Pulmonary artery endothelial cell (primary cell): ENCODE measurements around the gene ZNF483. TPM values are rescaled to one million over a fixed set of nuclear protein-coding genes. Genes with fewer than 3 reads are reported as not detected.
"Not testable (repeated sequence)": the region's sequence is repeated elsewhere in the genome, so short reads cannot be mapped to it uniquely, and the experiment has no call there.

Source experiments
- DNase-seq: peaks from one replicate; pipeline ENCODE4 v3.0.0-alpha.2; 2011; ENCODE audit warnings: low read depth, low spot score
- total RNA-seq: library from RNA; depleted of rRNA; stranded (reverse); fragments of >200 nt; gene quantifications from 2 replicates; pipeline ENCODE4 v1.2.3, GENCODE V29; 2014

ZNF483 gene
- total RNA-seq, 1 donor from 2014 or later: 1.4 TPM

DNA sequence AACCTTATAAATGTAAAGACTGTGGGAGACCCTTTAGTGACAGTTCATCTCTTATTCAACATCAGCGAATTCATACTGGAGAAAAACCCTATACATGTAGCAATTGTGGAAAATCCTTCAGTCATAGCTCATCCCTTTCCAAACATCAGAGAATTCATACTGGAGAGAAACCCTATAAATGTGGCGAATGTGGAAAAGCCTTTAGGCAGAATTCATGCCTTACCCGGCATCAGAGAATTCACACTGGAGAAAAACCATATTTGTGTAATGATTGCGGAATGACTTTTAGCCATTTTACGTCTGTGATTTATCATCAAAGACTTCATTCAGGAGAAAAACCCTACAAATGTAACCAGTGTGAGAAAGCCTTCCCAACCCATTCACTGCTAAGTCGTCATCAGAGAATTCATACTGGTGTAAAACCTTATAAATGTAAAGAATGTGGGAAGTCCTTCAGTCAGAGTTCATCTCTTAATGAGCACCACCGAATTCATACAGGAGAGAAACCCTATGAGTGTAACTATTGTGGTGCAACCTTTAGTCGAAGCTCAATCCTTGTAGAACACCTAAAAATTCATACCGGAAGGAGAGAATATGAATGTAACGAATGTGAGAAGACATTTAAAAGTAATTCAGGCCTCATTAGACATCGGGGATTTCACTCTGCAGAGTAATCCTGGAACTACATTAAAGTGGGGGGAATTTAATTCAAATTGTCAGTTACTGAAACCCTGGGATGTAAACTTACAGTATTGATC is 17.7 kb downstream of the ZNF483 start:
- no peak for DNase-seq

DNA sequence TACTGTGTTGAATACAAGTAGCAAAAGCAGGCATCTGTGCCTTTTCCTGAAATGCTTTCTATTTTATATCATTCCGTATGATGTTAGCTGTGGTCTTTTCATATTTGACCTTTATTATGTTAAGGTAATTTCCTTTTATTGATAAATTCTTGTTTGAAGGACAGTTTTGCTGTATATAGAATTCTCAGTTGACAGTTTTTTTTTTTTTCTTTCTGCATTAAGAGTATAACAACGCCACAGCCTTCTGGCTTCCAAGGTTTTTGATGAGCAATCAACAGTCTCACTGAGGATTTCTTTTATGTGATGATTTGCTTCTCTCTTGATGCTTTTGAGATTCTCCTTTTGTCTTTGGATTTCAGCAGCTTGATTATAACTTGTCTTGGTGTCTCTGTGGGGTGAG is 23.6 kb downstream of the ZNF483 start:
- no peak for DNase-seq

DNA sequence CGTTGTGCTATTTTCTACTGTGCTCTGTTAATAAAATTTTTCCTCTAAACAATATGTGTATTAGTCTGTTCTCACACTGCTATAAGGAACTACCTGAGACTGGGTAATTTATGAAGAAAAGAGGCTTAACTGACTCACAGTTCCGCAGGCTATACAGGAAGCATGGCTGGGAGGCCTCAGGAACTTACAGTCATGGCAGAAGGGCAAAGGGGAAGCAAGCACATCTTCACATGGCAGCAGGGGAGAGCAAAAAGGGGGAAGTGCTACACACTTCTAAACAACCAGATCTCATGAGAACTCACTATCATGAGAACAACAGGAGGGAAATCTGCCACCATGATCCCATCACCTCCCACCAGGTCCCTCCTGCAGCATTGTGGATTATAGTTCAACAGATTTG is 30.4 kb downstream of the ZNF483 start:
- DNase-seq: not testable (repeated sequence)

DNA sequence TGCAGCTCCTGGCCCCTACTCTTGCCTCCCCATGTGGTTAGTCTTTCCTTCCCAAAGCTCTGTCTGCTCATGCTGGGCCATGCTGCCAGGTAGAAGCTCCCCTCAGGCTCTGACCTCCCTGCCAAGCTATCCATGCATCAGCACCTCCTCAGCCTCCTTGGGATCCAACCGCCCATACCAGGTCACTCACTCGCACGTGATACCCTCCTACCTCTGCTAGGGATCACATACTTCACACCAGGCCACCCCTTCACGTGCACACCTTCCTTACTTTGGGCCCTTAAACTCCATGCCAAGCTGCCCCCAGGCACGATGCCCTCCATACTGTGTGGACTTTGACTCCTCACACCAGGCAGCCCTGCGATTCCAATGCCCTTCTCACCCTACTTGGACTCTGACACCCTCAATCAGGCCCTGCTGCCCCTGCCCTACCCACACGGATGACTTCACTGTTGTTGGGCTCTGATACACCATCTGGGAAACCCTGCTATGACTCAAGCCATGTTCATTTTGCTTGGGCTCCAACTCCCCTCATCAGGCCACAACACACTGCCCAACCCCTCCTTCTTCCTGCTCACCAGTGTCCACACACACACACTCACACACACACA is 34.1 kb downstream of the ZNF483 start:
- DNase-seq: no peak

DNA sequence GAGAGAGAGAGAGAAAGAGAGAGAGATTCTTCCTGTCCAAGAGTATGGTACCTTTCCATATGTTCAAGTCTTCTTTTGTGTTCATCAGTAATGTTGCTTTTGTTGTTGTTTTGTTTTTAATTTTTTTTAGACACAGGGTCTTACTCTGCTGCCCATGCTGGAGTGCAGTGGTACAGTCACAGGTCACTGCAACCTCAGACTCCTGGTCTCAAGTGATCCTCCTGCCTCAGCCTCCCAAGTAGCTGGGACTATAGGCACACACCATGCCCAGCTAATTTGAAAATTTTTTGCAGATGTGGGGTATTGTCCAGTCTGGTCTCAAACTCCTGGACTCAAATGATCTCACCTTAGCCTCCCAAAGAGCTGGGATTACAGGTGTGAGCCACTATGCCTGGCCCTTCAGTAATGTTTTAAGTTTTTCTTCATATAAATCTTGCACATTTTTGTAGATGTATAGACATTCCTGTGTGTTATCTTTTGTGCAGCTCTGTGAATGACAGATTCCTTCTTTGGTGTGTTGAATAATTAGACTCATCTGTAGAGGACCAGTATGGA is 36.3 kb downstream of the ZNF483 start:
- DNase-seq: no peak

DNA sequence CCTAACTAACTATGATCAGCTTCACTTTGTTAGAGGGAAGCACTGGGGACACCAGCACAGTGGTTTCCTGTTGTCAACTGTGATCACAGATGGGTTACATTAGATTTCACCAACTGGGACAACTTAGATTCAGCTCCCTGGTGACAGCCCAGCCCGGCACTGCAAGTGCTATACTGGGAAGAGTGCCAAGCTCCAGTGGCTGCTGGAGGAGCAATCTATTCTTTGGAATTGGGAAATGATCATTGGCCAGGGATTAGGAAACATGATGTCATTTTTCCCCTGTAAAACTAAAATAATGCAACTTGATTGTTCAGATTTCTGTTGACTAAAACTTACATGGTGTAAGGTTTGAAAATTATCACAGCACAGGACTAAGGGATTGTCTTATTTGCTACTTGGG is 41.3 kb downstream of the ZNF483 start:
- DNase-seq: no peak

DNA sequence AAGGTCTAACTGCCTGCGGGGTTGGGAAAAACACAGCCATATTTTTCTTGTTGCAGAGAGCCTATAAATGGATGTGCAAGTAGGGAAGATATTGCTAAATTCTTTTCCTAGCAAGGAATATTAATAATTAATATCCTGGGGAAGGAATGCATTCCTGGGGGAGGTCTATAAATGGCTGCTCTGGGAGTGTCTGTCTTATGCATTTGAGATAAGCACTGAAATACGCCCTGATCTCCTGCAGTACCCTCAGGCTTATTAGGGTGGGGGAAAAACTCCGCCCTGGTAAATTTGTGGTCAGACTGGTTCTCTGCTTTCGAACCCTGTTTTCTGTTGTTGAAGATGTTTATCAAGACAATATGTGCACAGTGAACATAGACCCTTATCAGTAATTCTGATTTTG is 43.1 kb downstream of the ZNF483 start:
- not testable (repeated sequence) for DNase-seq

DNA sequence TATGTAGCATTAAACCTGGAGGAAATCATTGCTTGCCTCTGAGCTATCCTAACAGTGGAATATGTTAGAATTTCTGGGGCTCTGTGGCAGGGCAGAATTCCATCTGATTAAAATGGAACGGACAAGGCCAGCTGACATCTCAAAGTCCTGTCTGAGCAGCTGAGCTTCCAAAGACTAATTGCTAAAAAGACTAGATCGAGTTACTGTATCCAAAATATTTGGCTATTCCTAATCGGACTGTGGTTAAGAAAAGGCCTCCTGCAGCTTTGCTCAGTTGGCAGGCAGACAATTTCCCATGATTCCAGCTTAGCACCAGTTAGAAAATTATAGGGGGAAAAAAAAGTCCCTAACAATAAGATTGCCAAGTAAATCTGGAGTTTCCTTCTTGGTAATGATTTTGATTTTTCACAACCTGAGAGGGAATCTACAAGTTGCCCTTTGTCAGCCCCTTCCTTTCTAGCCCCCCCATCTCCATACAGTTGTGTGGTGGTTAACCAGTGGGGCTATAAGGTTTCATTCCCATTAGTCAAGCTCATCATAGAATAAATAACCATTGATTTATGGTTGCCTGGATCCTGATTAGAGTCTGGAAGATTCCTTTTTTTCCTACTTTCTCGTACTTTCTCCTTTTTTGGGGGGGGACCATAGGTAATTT is 48.1 kb downstream of the ZNF483 start:
- DNase-seq: no peak

DNA sequence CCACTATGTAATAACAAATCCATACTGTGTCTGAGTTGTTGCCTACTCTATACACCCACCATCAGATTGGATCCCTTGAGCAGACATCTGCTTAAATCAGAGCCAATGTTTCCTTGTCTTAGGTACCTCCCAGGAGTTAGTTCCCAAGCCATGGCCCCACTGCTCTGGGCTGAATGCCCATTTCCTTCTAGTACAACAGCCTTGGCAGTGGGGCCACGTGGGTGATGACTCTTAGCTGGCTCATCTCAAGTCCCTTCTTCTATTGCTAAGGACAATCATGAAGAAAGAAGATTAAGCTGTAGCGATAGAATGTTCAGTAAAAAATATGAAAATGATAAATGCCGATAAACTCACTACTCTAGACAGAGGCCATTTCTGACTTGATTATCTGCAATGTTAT is 57.9 kb downstream of the ZNF483 start:
- DNase-seq: no peak

DNA sequence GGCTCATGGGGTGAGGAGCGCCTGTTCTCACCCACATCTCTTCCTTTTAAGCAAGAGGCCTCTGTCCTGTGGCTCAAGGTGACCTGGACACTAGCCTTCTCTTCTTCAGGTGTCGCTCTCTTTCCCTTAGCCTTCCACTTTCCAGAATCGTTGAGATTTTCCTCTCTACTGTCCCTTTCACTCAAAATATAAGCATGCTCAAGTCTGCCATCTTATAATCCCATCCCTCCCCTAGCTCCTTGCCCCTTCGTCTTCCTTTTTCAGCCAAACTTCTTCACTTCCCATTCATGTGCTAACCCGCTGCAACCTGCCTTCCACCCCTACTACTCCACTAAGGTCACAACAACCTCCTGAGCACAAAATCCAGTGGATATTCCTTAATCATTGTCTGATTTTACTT is 61.4 kb downstream of the ZNF483 start:
- no peak for DNase-seq

DNA sequence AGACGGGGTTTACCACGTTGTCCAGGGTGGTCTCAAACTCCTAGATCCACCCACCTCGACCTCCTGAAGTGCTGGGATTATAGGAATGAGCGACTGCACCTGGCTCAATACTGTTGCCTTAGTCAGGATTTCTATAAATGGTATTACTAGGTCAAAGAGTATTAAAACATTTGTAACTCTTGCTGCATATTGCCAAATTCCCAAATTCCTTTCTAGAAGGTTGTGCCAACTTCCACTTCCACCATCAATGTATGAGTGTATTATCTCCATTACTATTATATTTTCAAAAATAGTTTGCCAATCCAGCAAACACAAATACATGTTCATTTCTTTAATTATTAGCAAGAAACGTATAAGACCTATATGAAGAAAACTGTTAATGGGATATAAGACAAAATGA is 63.9 kb downstream of the ZNF483 start:
- no peak for DNase-seq

DNA sequence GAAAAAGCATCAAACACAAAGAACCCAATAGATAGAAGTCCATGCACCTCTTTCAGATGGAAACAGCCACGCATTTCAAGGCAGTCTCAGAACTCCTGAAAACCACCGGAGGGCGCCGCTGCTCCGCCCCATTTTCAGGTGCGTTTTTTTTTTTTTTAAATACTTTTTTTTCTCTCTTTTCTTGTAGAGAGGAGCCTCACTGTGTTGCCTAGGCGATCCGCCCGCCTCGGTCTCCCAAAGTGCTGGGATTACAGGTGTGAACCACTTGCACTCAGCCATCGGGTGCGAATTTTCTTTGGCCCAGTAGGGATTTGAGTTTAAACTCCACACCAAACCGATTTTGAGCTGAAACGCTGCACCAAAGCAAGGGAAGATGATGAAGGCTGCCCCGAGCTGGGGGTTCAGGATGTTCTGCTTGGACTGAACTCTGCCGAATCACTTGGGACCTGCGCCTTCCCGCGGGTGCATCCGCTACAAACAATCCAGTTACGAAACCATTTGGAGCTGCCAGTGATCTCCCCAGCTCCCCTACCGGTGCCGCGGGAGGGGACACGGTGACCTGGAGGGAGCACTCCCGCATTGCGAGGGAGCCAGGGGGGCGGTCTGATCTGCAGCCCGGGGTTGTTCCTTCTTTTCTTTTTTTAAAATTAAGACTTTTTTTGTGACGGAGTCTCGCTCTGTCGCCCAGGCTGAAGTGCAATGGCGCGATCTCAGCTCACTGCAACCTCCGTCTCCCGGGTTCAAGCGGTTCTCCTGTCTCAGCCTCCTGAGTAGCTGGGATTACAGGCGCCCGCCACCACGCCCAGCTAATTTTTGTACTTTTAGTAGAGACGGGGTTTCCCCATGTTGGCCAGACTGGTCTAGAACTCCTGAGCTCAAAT is 73.1 kb downstream of the ZNF483 start:
- no peak for DNase-seq

DNA sequence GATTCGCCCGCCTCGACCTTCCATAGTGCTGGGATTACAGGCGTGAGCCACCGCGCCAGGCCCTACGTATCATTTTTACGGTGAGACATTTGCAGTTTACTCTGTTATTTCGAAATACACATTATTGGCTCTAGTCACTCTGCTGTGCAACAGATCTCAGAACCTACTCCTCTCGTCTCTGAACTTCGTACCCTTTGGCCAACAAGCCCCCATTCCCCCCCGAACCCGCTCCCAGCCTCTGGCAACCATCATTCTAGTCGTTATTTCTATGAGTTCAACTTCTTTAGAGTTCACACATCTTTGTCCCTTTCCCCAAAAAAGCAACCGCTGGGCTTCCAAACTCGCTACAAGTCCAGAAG is 73.7 kb downstream of the ZNF483 start:
- no peak for DNase-seq

DNA sequence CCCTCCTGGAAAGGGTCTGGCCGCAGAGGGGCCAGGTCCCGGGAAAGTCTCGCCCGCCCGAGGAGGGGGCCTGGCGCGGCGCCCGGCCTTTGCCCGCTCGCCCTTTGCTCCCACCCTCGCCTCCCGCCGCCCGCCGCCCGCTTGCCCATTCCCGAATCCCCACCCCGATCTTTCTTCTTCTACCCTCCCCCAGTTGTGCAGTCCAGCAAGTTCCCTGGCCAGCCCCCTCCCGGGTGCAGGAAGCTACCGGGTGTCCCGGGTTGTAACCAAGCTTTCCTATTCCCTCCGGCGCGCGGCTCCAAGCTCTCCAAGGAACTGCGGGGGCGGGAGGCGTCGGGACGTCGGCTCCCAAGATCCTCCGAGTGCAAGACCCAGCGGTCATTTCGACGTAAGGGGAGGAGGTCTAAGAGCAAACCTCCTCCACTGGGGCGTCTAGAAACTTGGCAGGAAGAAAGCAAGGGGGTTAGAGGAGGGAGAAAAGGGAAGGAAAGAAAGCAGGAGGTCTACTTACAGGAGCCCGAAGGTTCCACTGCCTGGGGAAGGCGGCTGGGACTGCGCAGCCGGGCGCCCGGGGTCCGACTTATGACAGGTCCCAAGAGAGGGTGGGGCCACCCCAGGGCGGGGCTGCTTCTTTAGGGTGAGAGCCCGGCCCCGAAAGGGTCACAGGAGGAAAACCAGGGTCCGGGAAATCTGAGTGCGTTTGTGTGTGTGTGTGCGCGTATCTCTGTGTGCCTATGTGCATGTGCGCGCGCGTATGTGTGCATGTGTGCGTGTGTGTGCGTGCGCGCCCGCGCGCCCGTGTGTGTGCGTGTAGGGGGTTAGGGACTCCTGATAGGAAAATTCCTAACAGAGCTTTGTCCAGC is 74.3 kb downstream of the ZNF483 start, which contains the start of gene PTGR1:
Gene PTGR1 (minus strand): TSS at position 556 of the 863 bp plus-strand sequence. CDS start 2,225 bp downstream, outside the sequence.
- peak; percentile 64 for DNase-seq

DNA sequence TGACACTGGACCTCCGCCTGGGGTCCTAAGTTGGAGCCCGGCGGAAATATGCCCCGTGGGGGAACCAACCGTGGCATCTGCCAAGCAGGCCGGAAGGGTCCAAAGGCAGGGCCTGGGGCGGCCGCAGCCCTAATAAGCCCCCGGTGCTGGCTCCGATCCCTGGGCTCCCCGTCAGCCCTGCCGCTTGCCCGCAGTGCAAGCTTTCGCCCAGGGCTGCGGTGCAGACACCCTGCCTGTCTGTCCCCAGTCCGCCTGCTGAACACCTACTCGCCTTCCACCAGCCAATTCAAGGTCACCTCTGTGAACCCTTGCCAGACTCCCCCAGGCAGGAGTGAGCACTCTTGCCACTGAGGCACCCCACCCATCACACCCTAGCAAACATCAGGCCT is 75.0 kb downstream of the ZNF483 start:
- DNase-seq: no peak

DNA sequence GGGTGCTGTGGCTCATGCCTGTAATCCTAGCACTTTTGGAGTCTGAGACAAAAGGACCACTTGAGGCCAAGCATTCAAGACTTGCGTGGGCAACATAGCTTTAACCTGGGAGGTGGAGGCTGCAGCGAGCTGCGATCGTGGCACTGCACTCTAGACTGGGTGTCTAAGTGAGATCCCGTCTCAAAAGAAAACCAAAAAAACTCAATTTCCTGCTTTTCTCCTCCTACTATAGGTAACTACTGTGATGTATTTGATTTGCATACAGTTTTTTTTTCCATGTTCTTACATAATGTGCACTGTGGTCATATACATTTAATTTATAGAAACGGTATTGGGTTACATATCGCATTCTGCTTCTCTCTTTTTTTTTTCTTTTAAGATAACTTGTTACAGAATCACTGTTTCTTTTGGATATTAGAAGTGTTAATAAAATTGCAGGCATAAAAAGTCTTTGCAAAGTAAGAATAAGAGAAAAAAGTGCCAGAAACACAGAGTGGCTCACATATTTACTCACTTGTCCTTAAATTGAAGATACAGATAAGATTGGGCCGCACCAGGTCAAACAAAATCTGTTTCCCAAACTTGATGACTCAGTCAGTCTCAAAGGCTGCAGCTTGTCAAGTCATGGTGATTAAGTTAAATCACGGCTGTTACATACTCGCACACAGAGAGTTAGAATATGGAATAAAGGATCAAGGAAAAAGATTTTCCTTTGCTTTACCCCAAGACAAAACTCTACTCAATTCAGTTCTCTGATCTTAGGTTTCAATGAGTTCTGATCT is 76.4 kb downstream of the ZNF483 start:
- DNase-seq: peak; percentile 93

DNA sequence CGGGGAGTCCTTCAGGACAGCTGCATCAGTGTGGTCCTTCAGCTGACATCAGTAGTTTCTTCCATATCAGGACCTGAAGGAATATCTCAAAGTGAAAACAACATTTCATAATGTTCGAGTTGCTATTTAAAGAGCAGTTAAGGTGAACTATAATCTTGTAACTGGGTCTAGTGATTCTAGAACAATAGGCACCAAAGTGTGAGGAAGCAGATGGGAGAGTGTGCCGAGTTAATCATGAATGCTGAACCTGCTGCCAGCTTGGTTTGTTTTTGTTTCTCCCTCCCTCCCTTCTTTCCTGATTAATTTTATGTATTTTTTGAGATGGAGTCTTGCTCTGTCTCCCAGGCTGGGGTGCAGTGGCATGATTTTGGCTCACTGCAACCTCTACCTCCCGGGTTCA is 78.1 kb downstream of the ZNF483 start:
- peak; percentile 84 for DNase-seq

DNA sequence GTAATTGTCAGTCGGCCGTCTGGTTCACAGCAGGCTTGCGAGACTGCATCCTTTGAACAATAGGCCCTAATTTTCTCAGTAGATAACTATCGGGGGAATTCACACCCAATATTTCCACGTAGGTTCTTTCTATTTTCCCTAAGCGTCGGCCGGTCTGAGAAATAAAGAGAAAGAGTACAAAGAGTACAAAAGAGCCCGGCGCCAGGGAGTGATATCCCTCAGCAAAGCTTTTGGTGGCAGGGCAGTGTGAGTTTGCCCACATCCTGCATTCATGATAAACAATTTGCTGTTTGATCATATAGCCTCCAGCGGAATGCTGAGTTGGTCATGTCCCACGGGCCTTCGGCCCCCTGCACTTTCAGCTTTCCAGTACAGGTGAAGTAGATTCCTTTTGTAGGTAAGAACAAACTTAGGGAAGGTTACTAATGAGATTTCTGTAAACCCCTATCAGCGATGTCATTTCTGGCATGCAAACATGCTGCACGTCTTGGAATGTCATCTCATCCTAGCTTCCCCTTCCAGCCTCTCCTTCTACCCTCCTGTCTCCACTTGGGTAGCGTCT is 79.2 kb downstream of the ZNF483 start:
- no peak for DNase-seq

DNA sequence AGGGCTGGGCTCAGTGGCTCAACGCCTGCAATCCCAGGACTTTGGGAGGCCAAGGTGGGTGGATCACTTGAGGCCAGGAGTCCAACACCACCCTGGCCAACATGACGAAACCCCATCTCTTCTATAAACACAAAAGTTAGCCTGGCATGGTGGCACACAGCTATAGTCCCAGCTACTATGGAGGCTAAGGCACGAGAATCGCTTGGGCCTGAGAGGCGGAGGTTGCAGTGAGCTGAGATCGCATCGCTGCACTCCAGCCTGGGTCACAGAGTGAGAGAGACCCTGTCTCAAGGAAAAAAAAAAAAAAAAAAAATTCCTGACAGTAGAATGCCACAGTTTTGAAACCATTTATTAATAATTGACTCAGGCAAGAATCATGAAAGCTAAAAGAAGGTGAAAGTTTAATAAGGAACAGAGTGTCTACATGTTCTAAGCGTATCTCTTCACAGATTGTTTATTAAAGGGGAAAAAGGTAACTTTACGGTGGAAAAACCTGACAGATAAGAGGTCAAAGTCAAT is 80.1 kb downstream of the ZNF483 start:
- DNase-seq: no peak
